Activated T-cell treated with anti-CD3 and anti-CD28 coated beads, Interleukin-2, amount 50 U/mL, for 72 hours (primary cell): ENCODE data around the gene LRFN2. TPM values are rescaled to one million over a fixed set of nuclear protein-coding genes. Genes with fewer than 3 reads are reported as not detected.

Source experiments
- ATAC-seq, 2 donors: fragments of 150-1000 bp; cut with Tn5 transposase; replicated peaks in 1 of 2; 2 replicates each; pipeline ENCODE4 v1.10.0; 2021; ENCODE audit warnings: moderate library complexity in 2 of 2, mild to moderate bottlenecking in 1 of 2
- DNase-seq, 2 donors: peaks; one replicate each; pipeline ENCODE4 v3.0.0; 2021 to 2022; ENCODE audit warnings: mixed read lengths in 1 of 2
- H3K27ac Mint-ChIP-seq: one replicate; pipeline ENCODE4 v1.8.0; 2022; ENCODE audit warnings: mild to moderate bottlenecking, moderate library complexity, mixed read lengths
- H3K27me3 Mint-ChIP-seq: one replicate; pipeline ENCODE4 v1.8.0; 2022; ENCODE audit warnings: low read depth, mixed read lengths
- H3K36me3 Mint-ChIP-seq, 2 donors: one replicate each; pipeline ENCODE4 v1.8.0; 2022; ENCODE audit warnings: mixed read lengths in 2 of 2, mild to moderate bottlenecking in 1 of 2; ENCODE audit not compliant: insufficient read depth in 2 of 2
- H3K4me1 Mint-ChIP-seq: one replicate; pipeline ENCODE4 v1.8.0; 2022; ENCODE audit warnings: low read depth, mixed read lengths
- H3K4me3 Mint-ChIP-seq, 2 donors: one replicate each; pipeline ENCODE4 v1.8.0; 2022; ENCODE audit warnings: mild to moderate bottlenecking in 2 of 2, mixed read lengths in 2 of 2, moderate library complexity in 2 of 2
- H3K9me3 Mint-ChIP-seq, 2 donors: one replicate each; pipeline ENCODE4 v1.8.0; 2022; ENCODE audit warnings: mixed read lengths in 2 of 2
- total RNA-seq, 2 donors: library from RNA; stranded (reverse); gene quantifications; one replicate each; pipeline ENCODE4 v1.2.3, GENCODE V29; 2022

The LRFN2 gene
- total RNA-seq, 2 donors from 2014 or later: 0.12 TPM; not detected in 1

DNA sequence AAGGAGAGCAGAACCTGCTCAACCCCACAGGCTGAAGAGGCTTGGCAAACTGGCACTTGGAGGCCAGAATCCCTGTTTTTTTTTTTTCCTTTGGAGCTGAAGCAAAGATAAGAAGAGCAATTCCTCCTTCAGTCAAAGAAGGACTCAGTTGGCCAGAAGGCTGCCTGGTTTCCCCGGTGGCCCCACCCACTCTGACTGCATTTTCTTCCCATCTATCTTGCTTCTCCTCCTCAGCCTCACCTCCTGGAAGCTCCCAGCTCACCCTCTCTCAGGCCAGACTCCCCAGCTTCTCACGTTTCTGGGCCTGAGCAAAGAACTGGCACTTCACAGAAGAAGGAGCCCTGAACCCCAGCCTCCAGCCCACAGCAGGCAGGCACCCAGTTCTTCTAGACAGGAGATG lies 2.4 kb downstream of the LRFN2 start:
- no peaks in the 10 kb centered on the region for H3K9me3 Mint-ChIP-seq
- H3K4me3 Mint-ChIP-seq: no peak overlapping the region
- ATAC-seq: no peak
- peaks cover 31% of the 10 kb centered on the region for H3K27me3 Mint-ChIP-seq
- H3K27ac Mint-ChIP-seq: no peak overlapping the region
- peaks cover 6% of the 10 kb centered on the region for H3K4me1 Mint-ChIP-seq
- H3K36me3 Mint-ChIP-seq: no peaks in the 10 kb centered on the region
- DNase-seq: no peak

DNA sequence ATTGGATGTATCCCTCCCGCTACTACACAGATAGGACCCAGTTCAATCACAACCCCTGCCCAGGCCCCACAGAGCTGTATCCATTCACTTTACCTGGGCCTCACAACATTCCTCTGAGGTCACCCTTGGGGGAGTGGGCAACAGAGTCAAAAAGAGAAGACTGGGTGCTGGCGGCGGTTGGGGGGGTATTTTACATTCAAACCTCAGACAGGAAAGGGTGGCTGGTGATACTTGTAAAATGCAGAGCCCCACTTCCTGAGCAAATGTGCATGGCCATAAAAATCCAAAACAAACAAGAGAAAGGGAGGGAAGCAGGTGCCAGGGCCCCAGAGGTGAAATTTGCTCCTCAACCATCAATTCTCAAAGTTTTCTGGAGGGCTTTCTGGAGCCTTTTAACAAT lies 3.5 kb downstream of the LRFN2 start:
- H3K4me1 Mint-ChIP-seq: peaks cover 6% of the 10 kb centered on the region
- DNase-seq: peak in 1 of 2 donors; percentile 8
- no peaks in the 10 kb centered on the region for H3K9me3 Mint-ChIP-seq
- ATAC-seq: no peak
- no peak overlapping the region for H3K4me3 Mint-ChIP-seq
- H3K27ac Mint-ChIP-seq: no peak overlapping the region
- peaks cover 26% of the 10 kb centered on the region for H3K27me3 Mint-ChIP-seq
- no peaks in the 10 kb centered on the region for H3K36me3 Mint-ChIP-seq

DNA sequence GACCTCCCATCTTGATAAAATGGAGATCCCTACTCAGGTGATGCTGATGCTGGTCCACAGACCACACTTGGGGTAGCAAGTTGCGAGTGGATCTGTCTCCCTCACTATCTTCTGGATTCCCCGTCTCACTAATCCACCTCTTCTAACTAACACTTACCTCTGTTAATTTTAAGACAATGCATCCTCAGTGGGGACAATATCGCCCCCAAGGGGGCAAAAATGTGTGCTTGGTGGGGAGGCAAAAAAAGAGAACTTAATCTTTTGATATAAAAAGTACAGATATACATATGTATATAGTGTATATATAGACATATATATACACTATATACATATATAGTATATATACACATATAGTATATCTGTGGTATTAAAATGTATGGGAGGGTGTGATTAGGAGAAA lies 4.3 kb downstream of the LRFN2 start:
- Mint-ChIP-seq H3K27ac (no peak overlapping the region), H3K36me3 (no peaks in the 10 kb centered on the region), H3K4me1 (peaks cover 6% of the 10 kb centered on the region), H3K4me3 (no peak overlapping the region), H3K27me3 (peaks cover 21% of the 10 kb centered on the region), H3K9me3 (no peaks in the 10 kb centered on the region)
- ATAC-seq (no peak), DNase-seq (no peak)

DNA sequence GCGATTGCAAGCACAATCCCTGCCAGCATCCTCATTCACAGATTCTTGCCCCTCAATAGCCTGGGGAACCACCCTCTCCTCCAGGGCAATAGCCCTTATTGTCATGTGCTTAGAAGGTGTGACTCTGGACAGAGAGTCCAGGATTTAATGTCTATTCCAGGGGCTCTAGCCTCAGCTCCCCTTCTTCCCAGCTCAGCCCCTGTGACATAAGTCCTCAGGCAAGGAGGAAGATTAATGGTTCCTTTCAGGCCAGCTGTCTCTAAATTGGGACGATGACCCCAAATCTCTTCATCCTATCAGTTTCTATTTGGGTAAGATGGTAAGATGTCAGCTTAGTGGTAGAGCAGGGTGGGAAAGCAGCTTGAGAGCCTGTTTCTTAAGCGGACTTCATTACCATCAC lies 8.1 kb downstream of the LRFN2 start:
- H3K27ac Mint-ChIP-seq: no peak overlapping the region
- DNase-seq: no peak
- H3K9me3 Mint-ChIP-seq: no peaks in the 10 kb centered on the region
- H3K4me3 Mint-ChIP-seq: no peak overlapping the region
- no peaks in the 10 kb centered on the region for H3K36me3 Mint-ChIP-seq
- no peak for ATAC-seq
- peaks cover 3% of the 10 kb centered on the region for H3K27me3 Mint-ChIP-seq
- no peaks in the 10 kb centered on the region for H3K4me1 Mint-ChIP-seq

DNA sequence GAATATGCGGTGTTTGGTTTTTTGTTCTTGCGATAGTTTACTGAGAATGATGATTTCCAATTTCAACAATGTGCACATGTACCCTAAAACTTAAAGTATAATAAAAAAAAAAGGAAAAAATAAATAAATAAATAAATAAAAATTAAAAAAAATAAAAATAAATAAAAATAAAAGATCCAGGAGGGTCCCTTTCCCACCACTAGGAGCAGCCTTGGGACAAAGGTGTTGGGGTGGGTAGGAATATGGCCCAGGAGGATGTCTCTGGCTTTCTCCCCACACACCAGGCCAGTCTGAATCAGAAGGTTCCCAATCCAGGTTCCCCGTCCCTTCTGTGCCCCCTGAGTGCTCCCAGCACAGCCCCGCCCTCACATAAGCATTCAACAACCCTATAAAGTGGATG lies 9.5 kb downstream of the LRFN2 start:
- no peaks in the 10 kb centered on the region for H3K9me3 Mint-ChIP-seq
- no peak overlapping the region for H3K4me3 Mint-ChIP-seq
- no peak overlapping the region for H3K27ac Mint-ChIP-seq
- no peak for DNase-seq
- no peak for ATAC-seq
- no peaks in the 10 kb centered on the region for H3K4me1 Mint-ChIP-seq
- H3K36me3 Mint-ChIP-seq: no peaks in the 10 kb centered on the region
- no peaks in the 10 kb centered on the region for H3K27me3 Mint-ChIP-seq

DNA sequence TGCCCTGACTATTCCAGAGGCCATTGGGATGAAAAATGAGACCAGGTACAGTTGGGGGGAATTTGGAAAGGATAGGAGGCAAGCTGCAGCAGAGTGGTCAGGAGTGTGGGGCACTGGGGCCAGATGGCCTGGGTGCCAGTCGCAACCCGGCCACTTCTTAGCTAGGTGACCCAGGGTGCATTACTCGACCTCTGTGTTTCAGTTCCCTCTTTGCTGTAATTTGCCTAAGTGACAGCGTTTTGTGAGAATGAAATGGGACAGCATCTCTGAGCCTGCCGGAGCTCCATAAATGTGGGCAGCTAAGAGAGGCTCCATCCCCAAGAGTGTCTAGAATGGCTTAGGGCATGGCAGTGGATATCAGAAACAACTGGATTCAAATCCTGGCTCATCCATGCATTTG lies 13.9 kb downstream of the LRFN2 start:
- H3K9me3 Mint-ChIP-seq: no peaks in the 10 kb centered on the region
- H3K4me1 Mint-ChIP-seq: no peaks in the 10 kb centered on the region
- DNase-seq: no peak
- no peak overlapping the region for H3K27ac Mint-ChIP-seq
- ATAC-seq: no peak
- H3K36me3 Mint-ChIP-seq: no peaks in the 10 kb centered on the region
- H3K27me3 Mint-ChIP-seq: no peaks in the 10 kb centered on the region
- H3K4me3 Mint-ChIP-seq: no peak overlapping the region

DNA sequence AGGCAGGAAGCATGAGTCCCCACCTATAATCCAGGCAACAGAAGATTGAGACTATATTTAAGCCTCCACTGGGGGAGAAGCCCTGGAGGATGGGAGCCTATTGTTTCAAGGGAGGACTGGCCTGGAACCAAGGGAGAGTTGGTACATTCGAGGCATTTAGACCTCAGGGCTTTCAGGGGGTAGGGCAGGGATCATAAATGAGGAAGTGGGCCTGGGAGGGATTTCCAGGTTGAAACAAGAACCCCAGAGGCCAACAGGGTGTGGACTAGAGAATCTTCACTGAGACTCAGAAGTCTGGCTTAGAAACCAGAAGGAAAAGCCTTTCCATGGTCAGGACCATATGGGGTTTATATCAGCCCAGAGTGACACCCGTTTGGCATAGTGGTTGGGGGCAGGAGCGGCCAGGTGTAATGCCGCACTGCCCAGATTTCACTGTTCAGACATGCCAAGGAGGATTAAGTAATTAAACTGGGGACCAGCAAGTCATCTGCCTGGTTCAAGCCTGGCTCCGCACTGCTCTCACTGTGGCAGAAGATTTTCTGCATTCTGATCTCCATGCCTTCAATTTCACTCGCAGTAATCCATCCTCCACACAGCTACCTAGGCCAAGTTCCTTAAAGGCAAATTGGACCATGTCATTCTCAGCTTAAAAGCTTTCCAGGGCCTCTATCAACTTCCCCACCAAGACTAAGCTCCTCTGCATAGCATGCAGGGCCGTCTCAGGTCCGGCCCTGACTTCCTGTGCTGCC lies 17.8 kb downstream of the LRFN2 start:
- ATAC-seq (no peak), DNase-seq (no peak)
- Mint-ChIP-seq H3K27me3 (no peaks in the 10 kb centered on the region), H3K9me3 (no peaks in the 10 kb centered on the region), H3K27ac (no peak overlapping the region), H3K36me3 (no peaks in the 10 kb centered on the region), H3K4me1 (no peaks in the 10 kb centered on the region), H3K4me3 (no peak overlapping the region)

DNA sequence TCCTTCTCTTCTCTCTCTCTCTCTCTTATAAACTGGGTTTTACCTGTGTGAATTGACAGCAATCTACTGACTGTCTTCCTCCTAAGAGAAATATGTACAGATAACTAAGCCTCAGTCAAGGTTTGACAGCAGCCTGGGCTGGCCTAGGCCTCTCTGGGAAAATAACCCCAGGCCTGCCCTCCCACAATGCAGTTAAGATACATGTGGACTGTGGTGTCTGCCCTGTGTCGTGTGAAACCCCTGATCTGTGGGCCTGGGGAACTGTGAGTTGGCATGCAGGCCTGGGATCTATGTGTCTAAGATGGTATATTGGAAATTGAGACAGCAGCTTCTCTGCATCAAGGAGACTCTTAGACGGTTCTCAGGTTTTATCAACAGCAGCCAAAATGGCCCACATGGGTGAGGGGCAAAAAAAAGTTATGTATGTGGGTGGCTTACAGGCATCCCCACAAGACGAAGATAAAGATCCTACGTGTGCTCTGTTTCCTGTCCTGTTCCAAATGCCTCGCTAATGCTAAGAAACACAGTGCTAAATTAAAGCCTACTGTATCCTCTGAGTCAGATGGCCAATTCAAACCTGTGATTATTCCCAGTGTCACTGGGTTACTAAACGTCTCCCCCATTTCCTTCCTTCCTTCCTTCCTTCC lies 19.0 kb downstream of the LRFN2 start:
- H3K36me3 Mint-ChIP-seq: no peaks in the 10 kb centered on the region

DNA sequence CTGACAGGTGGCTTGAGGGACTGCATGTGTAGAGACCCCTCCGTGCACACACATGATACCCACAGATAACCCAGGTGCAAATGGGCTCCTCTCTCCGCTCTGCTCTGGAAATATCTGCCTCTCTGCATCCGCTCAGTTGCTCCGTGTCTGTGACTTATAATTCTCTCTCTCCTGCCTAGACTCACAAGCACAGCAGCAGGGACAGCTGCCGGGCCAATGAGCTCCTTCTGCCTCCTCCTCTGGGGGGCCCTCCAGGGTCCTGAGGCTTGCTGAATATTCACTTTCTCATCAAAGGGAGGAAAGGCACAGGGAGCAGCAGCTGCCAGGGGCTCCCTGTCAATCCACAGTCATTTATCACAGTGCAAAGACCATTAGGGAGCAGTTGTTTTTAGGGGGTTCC lies 24.1 kb downstream of the LRFN2 start:
- no peak for DNase-seq
- Mint-ChIP-seq H3K36me3 (no peaks in the 10 kb centered on the region), H3K27ac (no peak overlapping the region), H3K4me1 (no peaks in the 10 kb centered on the region), H3K4me3 (no peak overlapping the region), H3K27me3 (no peaks in the 10 kb centered on the region), H3K9me3 (no peaks in the 10 kb centered on the region)
- ATAC-seq: no peak

More for the DNA sequence above, 19.0 kb downstream of the LRFN2 start:
- Mint-ChIP-seq H3K27ac (no peak overlapping the region), H3K4me1 (no peaks in the 10 kb centered on the region), H3K27me3 (no peaks in the 10 kb centered on the region), H3K4me3 (no peak overlapping the region), H3K9me3 (no peaks in the 10 kb centered on the region)
- DNase-seq: no peak
- ATAC-seq: no peak

DNA sequence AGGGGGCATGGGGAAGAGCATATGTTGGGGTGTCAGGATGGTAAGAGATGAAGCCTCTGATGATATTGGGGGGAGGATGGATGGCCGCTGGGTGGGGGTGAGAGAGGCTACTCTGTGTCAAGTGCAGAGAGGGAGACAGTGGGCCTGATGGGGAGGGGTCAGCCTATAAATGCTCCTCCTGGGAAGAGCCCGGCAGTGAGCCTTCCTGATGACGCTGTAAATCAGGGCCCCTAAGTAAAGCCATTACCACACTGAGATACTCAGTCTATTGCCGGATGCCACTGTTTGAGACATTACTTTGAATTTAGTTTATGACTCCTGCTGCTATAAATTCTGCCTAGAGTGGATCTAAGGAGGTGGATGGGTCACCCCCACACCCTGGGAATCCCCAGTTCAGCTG lies 28.1 kb downstream of the LRFN2 start:
- Mint-ChIP-seq H3K27me3 (no peaks in the 10 kb centered on the region), H3K4me1 (no peaks in the 10 kb centered on the region)
- no peak for ATAC-seq

DNA sequence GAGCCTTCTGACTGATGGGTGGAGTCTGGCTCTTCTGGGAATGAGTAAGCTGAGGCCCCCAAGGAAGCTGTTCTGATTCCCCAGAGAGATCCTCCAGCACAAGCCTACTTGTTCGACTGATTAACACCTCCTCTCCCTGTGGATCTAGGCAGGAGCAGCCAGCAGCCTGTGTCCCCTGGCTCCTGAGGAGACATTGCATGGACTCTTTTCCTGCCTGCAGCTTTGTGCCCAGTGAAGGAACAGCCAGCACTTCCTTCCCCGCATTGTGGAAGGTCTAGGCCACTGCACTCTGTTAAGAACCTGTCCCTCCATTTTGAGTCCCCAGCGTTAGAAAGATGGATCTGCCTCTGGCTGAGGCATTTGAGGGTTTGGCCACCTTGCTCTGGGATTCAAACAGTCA lies 29.1 kb downstream of the LRFN2 start:
- Mint-ChIP-seq H3K36me3 (no peaks in the 10 kb centered on the region), H3K4me3 (no peak overlapping the region), H3K4me1 (no peaks in the 10 kb centered on the region), H3K27me3 (no peaks in the 10 kb centered on the region), H3K27ac (no peak overlapping the region), H3K9me3 (no peaks in the 10 kb centered on the region)
- ATAC-seq: no peak
- DNase-seq: no peak

More for the DNA sequence above, 28.1 kb downstream of the LRFN2 start:
- Mint-ChIP-seq H3K4me3 (no peak overlapping the region), H3K9me3 (no peaks in the 10 kb centered on the region), H3K27ac (no peak overlapping the region), H3K36me3 (no peaks in the 10 kb centered on the region)
- DNase-seq: no peak

DNA sequence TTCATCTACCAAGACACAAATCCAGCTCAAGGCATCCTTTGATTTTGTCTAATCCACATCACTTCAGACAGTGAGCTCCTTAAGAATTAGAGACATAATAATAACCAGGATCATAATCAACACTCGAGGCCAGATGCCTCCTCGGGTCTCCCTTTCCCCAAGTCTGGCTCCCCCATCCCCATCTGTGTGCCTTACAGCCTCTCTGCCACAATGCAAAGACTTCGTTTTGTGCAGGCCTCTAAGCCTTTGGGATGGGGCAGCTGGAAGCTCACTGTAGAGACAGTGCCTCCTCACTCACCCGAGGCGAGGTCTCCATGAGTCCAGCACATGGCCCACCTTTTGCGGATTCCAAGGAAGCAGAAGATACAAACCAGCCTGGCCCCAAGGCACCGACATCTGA lies 30.3 kb downstream of the LRFN2 start:
- no peaks in the 10 kb centered on the region for H3K4me1 Mint-ChIP-seq
- H3K36me3 Mint-ChIP-seq: no peaks in the 10 kb centered on the region
- no peak overlapping the region for H3K4me3 Mint-ChIP-seq
- no peak for ATAC-seq
- no peaks in the 10 kb centered on the region for H3K9me3 Mint-ChIP-seq
- no peak overlapping the region for H3K27ac Mint-ChIP-seq
- no peaks in the 10 kb centered on the region for H3K27me3 Mint-ChIP-seq
- DNase-seq: no peak

DNA sequence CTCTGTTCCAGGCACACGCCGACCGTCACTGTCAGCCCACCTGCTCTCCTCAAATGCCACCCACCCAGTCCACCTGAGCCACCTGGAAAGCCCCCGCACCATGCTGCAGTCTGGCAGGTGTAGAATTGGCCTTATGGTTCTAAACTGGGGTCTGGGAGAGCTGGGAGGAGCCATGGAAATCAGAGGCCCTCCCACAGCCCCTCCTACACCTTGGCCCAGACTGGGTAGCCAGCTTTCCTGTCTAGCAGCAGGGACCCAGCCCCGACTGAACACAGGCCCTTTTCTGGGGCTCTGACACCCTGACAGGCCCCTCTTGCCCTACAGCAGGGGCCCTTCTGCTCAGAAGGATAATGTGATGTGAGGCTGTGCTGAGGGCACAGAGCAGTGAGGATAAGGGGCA lies 31.1 kb downstream of the LRFN2 start:
- DNase-seq (no peak), ATAC-seq (no peak)
- Mint-ChIP-seq H3K4me1 (no peaks in the 10 kb centered on the region), H3K4me3 (no peak overlapping the region), H3K9me3 (no peaks in the 10 kb centered on the region), H3K27ac (no peak overlapping the region), H3K27me3 (no peaks in the 10 kb centered on the region), H3K36me3 (no peaks in the 10 kb centered on the region)

DNA sequence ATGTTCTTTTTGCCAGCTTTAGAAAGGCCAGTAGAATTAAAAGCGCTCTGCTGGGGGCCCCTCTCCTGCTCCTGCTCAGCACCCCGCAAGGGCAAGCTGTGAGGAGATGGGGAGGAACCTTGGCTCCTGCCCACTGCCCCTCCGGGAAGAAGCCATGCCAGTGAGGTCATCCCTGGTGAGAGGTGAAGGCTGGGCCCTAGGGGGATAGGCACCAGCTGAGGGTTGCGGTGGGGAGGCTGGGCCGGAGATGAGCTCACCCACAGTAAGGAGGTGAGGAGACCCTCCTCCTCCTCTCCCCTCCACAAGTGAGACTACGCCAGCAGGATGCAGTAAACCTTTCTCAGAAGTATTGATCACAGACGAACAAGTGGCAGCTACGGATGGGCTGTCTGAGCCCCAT lies 32.1 kb downstream of the LRFN2 start:
- H3K4me1 Mint-ChIP-seq: no peaks in the 10 kb centered on the region
- DNase-seq (no peak), ATAC-seq (no peak)
- no peak overlapping the region for H3K27ac Mint-ChIP-seq
- H3K36me3 Mint-ChIP-seq: no peaks in the 10 kb centered on the region
- no peaks in the 10 kb centered on the region for H3K27me3 Mint-ChIP-seq
- no peaks in the 10 kb centered on the region for H3K9me3 Mint-ChIP-seq
- no peak overlapping the region for H3K4me3 Mint-ChIP-seq
